HCT116 (cell line): ENCODE data around the gene FLCN. TPM values are rescaled to one million over a fixed set of nuclear protein-coding genes. Genes with fewer than 3 reads are reported as not detected.

Experiments used
- ATAC-seq: fragments of 200-7000 bp; cut with Tn5 transposase; 2 replicates; pipeline ENCODE4 v1.9.1; 2020; ENCODE audit warnings: mild to moderate bottlenecking, moderate library complexity
- BruUV-seq: library from RNA; stranded (reverse); fragments of 400-500 nt; replicated peaks from 2 replicates; lab custom pipeline; 2021; lab: Mats Ljungman, UMichigan
- CTCF ChIA-PET: fragments of 300-600 bp; sonication (Branson Sonifier 250); formaldehyde crosslinking; loops from one replicate; lab custom pipeline; 2021; ENCODE audit warnings: antibody characterized with exemption; lab: Charles Lee
- POLR2A ChIA-PET: fragments of 300-600, 350-600 bp; sonication (Branson Sonifier 250); formaldehyde crosslinking; loops from one replicate; lab custom pipeline; 2021; ENCODE audit warnings: antibody characterized with exemption; lab: Charles Lee
- RAD21 ChIA-PET, 2 experiments: fragments of 300-600 bp; sonication (Branson Sonifier 250); formaldehyde crosslinking; loops; one replicate each; lab custom pipeline; 2023; ENCODE audit warnings: low total read pairs in 2 of 2; ENCODE audit not compliant: uncharacterized antibody in 2 of 2, unreplicated experiment in 2 of 2, low non-redundant PET in 1 of 2; lab: Charles Lee
- DNase-seq: peaks from one replicate; pipeline ENCODE4 v3.0.0-alpha.2; 2010; ENCODE audit warnings: low read depth, low spot score
- H2AFZ ChIP-seq: fragments of 200-600 bp; shearing (Covaris generic), sonication (generic); 2 replicates; pipeline ENCODE4 v1.6.1; 2017; ENCODE audit warnings: low read depth, mixed run types, mixed read lengths, antibody characterized with exemption, low read length; ENCODE audit not compliant: poor library complexity, severe bottlenecking
- H3K27ac ChIP-seq: 2 replicates; pipeline ENCODE4 v1.5.1; 2012; ENCODE audit warnings: low read depth, low read length
- H3K27me3 ChIP-seq: fragments of 200-600 bp; sonication (generic); 2 replicates; pipeline ENCODE4 v1.6.1; 2016; ENCODE audit warnings: mixed run types, low read length, mixed read lengths; ENCODE audit not compliant: insufficient read depth
- H3K36me3 ChIP-seq, 2 experiments: fragments of 200-500 bp in 1 of 2; fragments of 200-600 bp in 1 of 2; sonication (Bioruptor generic) in 1 of 2; sonication (generic) in 1 of 2; 2 replicates each; pipeline versions ENCODE4 v1.5.1 to v1.6.1; 2014 to 2016; ENCODE audit warnings: low read length in 2 of 2, inconsistent platforms in 1 of 2, mixed read lengths in 1 of 2, mixed run types in 1 of 2; ENCODE audit not compliant: insufficient read depth in 2 of 2, control insufficient read depth in 1 of 2
- H3K4me1 ChIP-seq, 2 experiments: fragments of 200-600 bp in 1 of 2; sonication (generic) in 1 of 2; 2 replicates each; pipeline versions ENCODE4 v1.5.1 to v1.6.1; 2012 to 2017; ENCODE audit warnings: low read length in 2 of 2, inconsistent platforms in 1 of 2, mild to moderate bottlenecking in 1 of 2, mixed read lengths in 1 of 2, mixed run types in 1 of 2, moderate library complexity in 1 of 2; ENCODE audit not compliant: insufficient read depth in 2 of 2, control insufficient read depth in 1 of 2
- H3K4me2 ChIP-seq: fragments of 200-600 bp; sonication (generic); 2 replicates; pipeline ENCODE4 v1.6.1; 2017; ENCODE audit warnings: mixed run types, low read length, mixed read lengths
- H3K4me3 ChIP-seq, 2 experiments: fragments of 200-600 bp in 1 of 2; sonication (generic) in 1 of 2; replicated peaks in 1 of 2; 2 replicates each; pipeline ENCODE4 v1.5.1; 2011 to 2016; ENCODE audit warnings: low read length in 2 of 2, control low read depth in 1 of 2, low read depth in 1 of 2, mild to moderate bottlenecking in 1 of 2, mixed read lengths in 1 of 2, mixed run types in 1 of 2
- H3K79me2 ChIP-seq: fragments of 200-600 bp; sonication (generic); 2 replicates; pipeline ENCODE4 v1.6.1; 2017; ENCODE audit warnings: mild to moderate bottlenecking, mixed run types, low read length, moderate library complexity, mixed read lengths; ENCODE audit not compliant: insufficient read depth
- H3K9ac ChIP-seq: fragments of 200-600 bp; sonication (generic); 2 replicates; pipeline ENCODE4 v1.6.1; 2016; ENCODE audit warnings: low read length, mixed read lengths
- H3K9me2 ChIP-seq: fragments of 200-600 bp; sonication (generic), shearing (Covaris generic); 2 replicates; pipeline ENCODE4 v1.6.1; 2017; ENCODE audit warnings: mixed run types, mild to moderate bottlenecking, moderate library complexity; ENCODE audit not compliant: insufficient read depth
- H3K9me3 ChIP-seq, 2 experiments: fragments of 200-500 bp in 1 of 2; fragments of 200-600 bp in 1 of 2; sonication (Bioruptor generic) in 1 of 2; sonication (generic) in 1 of 2; 2 replicates each; pipeline ENCODE4 v1.6.1; 2014 to 2017; ENCODE audit warnings: low read length in 2 of 2, mixed read lengths in 2 of 2, inconsistent platforms in 1 of 2, low read depth in 1 of 2, mild to moderate bottlenecking in 1 of 2, mixed run types in 1 of 2, moderate library complexity in 1 of 2; ENCODE audit not compliant: control insufficient read depth in 1 of 2, insufficient read depth in 1 of 2
- H4K20me1 ChIP-seq: fragments of 200-600 bp; sonication (generic), shearing (Covaris generic); 2 replicates; pipeline ENCODE4 v1.6.1; 2017; ENCODE audit warnings: mixed run types, mild to moderate bottlenecking, moderate library complexity; ENCODE audit not compliant: insufficient read depth
- ATF3 ChIP-seq: IDR thresholded peaks from 2 replicates; pipeline ENCODE4 v1.6.1; 2012
- CTCF ChIP-seq, 3 experiments: fragments of 200-600 bp in 1 of 3; sonication (generic) in 1 of 3; IDR thresholded peaks in 2 of 3; conservative IDR thresholded peaks in 1 of 3; 2 replicates each; pipeline ENCODE4 v1.5.1; 2012 to 2017; ENCODE audit warnings: low read depth in 2 of 3, low read length in 2 of 3, antibody characterized with exemption in 1 of 3, borderline replicate concordance in 1 of 3, control low read depth in 1 of 3, mild to moderate bottlenecking in 1 of 3, mixed read lengths in 1 of 3, mixed run types in 1 of 3, moderate library complexity in 1 of 3; ENCODE audit not compliant: insufficient read depth in 1 of 3
- EZH2phosphoT487 ChIP-seq: fragments of 200-600 bp; IDR thresholded peaks from 2 replicates; pipeline ENCODE4 v1.6.1; 2018; ENCODE audit warnings: antibody characterized with exemption, borderline replicate concordance
- JUND ChIP-seq: IDR thresholded peaks from 2 replicates; pipeline ENCODE4 v1.6.1; 2012
- POLR2A ChIP-seq: IDR thresholded peaks from 2 replicates; pipeline ENCODE4 v1.7.0; 2011; ENCODE audit warnings: borderline replicate concordance; ENCODE audit not compliant: insufficient read depth, insufficient read length; ENCODE audit errors: extremely low read depth
- RAD21 ChIP-seq: IDR thresholded peaks from 2 replicates; pipeline ENCODE4 v1.6.1; 2012; ENCODE audit warnings: low read depth, mild to moderate bottlenecking
- REST ChIP-seq: IDR thresholded peaks from 2 replicates; pipeline ENCODE4 v1.6.1; 2012; ENCODE audit warnings: low read depth
- SRF ChIP-seq: IDR thresholded peaks from 2 replicates; pipeline ENCODE4 v1.6.1; 2012; ENCODE audit warnings: low read depth
- TCF7L2 ChIP-seq: IDR thresholded peaks from 2 replicates; pipeline ENCODE4 v1.7.0; 2011; ENCODE audit warnings: borderline replicate concordance, inconsistent platforms; ENCODE audit not compliant: insufficient read depth, insufficient read length; ENCODE audit errors: extremely low read depth
- YY1 ChIP-seq: IDR thresholded peaks from 2 replicates; pipeline ENCODE4 v1.6.1; 2011; ENCODE audit warnings: low read length, low read depth, moderate library complexity, mild to moderate bottlenecking; ENCODE audit not compliant: insufficient replicate concordance; ENCODE audit errors: extremely low read depth
- ZNF274 ChIP-seq: fragments of 200-500 bp; sonication (Bioruptor generic); IDR thresholded peaks from 2 replicates; pipeline ENCODE4 v1.6.1; 2014; ENCODE audit warnings: mild to moderate bottlenecking, low read depth, low read length, inconsistent platforms
- intact Hi-C: fragments of 100-400 bp; cut with micrococcal nuclease; formaldehyde crosslinking; loops from 2 replicates; pipeline ENCODE4 v1.10.0; 2022
- total RNA-seq: library from RNA; stranded (reverse); gene quantifications from one replicate; pipeline ENCODE4 v1.2.1, GENCODE V29; 2021; ENCODE audit not compliant: unreplicated experiment

Gene FLCN
- total RNA-seq, 1 experiment from 2014 or later = 23.7 TPM

GRCh38 chr17:17177176-17177575, 59.8 kb downstream of the FLCN start:
- H3K79me2 ChIP-seq = no peaks in the 10 kb centered on the region
- POLR2A ChIA-PET = no interaction called here
- peaks cover 43 to 63% of the 10 kb centered on the region in 2 experiments for H3K36me3 ChIP-seq
- H3K4me1 ChIP-seq = no peaks in the 10 kb centered on the region
- H3K9me3 ChIP-seq = no peaks in the 10 kb centered on the region
- TF ChIP-seq REST = no peak
- TF ChIP-seq, all 23 proteins: peak for 0
- H3K4me3 ChIP-seq = no peak overlapping the region
- ChIA-PET RAD21 (no interaction called here), CTCF (interaction anchor here (0.6 kb wide), 1 partner anchor 79 kb away, joined by 3 read pairs; no protein-coding TSS in a partner anchor)
- no peak overlapping the region for H2AFZ ChIP-seq
- DNase-seq = no peak
- H3K9ac ChIP-seq = no peak overlapping the region
- H3K4me2 ChIP-seq = no peak overlapping the region
- intact Hi-C loops = no loop called here
- H3K27me3 ChIP-seq = no peaks in the 10 kb centered on the region
- ATAC-seq = no peak
- H3K27ac ChIP-seq = no peak overlapping the region
- BruUV-seq = no TSS peak
- no peaks in the 10 kb centered on the region for H3K9me2 ChIP-seq
- H4K20me1 ChIP-seq = no peaks in the 10 kb centered on the region

GRCh38 chr17:17176341-17176740, 60.6 kb downstream of the FLCN start:
- Histone ChIP-seq H3K9ac (no peak overlapping the region), H3K27me3 (no peaks in the 10 kb centered on the region), H2AFZ (no peak overlapping the region), H3K4me2 (no peak overlapping the region), H3K36me3 (peaks cover 46 to 65% of the 10 kb centered on the region in 2 experiments), H3K4me1 (no peaks in the 10 kb centered on the region), H3K27ac (no peak overlapping the region), H3K4me3 (no peak overlapping the region), H3K79me2 (no peaks in the 10 kb centered on the region), H3K9me2 (no peaks in the 10 kb centered on the region), H4K20me1 (no peaks in the 10 kb centered on the region), H3K9me3 (no peaks in the 10 kb centered on the region)
- ChIA-PET RAD21 (no interaction called here), POLR2A (no interaction called here), CTCF (no interaction called here)
- no peak for ATAC-seq
- no peak for DNase-seq
- intact Hi-C loops = no loop called here
- no TSS peak for BruUV-seq
- TF ChIP-seq YY1 = no peak
- no peak for TF ChIP-seq ATF3
- no peak for TF ChIP-seq POLR2A
- TF ChIP-seq SRF = no peak
- TF ChIP-seq CTCF (IDR thresholded peaks at IDR 0.05 in 2 of 3, conservative IDR thresholded peaks at IDR 0.05 in 1 of 3; ENCODE audit: borderline replicate concordance in 1 of 3, insufficient read depth in 1 of 3, low read depth in 2 of 3, low read length in 2 of 3) = no peak
- no peak for TF ChIP-seq RAD21
- no peak for TF ChIP-seq JUND
- TF ChIP-seq EZH2phosphoT487 = no peak
- TF ChIP-seq TCF7L2 = no peak
- TF ChIP-seq ZNF274 = no peak
